Fibroblast of the conjunctiva (primary cell): ENCODE measurements around the gene CDK7.
"Not testable (repeated sequence)": the region's sequence is repeated elsewhere in the genome, so short reads cannot be mapped to it uniquely, and the experiment has no call there.

Source experiments
- DNase-seq: peaks from one replicate; pipeline ENCODE4 v3.0.0-alpha.2; 2010; ENCODE audit warnings: low read depth

Gene CDK7

GRCh38 chr5:69237877-69238276 lies 3.2 kb downstream of the CDK7 start:
- no peak for DNase-seq

- peak; percentile 53 for DNase-seq
Measured at GRCh38 chr5:69238760-69239251, 4.1 kb downstream of the CDK7 start.

GRCh38 chr5:69242215-69242927 lies 7.7 kb downstream of the CDK7 start:
- DNase-seq: no peak

GRCh38 chr5:69245031-69245430 lies 10.3 kb downstream of the CDK7 start:
- DNase-seq: no peak

GRCh38 chr5:69248019-69248418 lies 13.3 kb downstream of the CDK7 start:
- no peak for DNase-seq

- DNase-seq: no peak
Measured at GRCh38 chr5:69250593-69250992, 15.9 kb downstream of the CDK7 start.

GRCh38 chr5:69252437-69252836 lies 17.8 kb downstream of the CDK7 start:
- DNase-seq: no peak

- DNase-seq: not testable (repeated sequence)
Measured at GRCh38 chr5:69255940-69256339, 21.3 kb downstream of the CDK7 start.

- no peak for DNase-seq
Measured at GRCh38 chr5:69257577-69257976, 22.9 kb downstream of the CDK7 start.

GRCh38 chr5:69261034-69261433 lies 26.3 kb downstream of the CDK7 start:
- no peak for DNase-seq

GRCh38 chr5:69265931-69266330 lies 31.2 kb downstream of the CDK7 start:
- no peak for DNase-seq

- no peak for DNase-seq
Measured at GRCh38 chr5:69268899-69269298, 34.2 kb downstream of the CDK7 start.

GRCh38 chr5:69270840-69271239 lies 36.2 kb downstream of the CDK7 start:
- DNase-seq: no peak

GRCh38 chr5:69271376-69271775 lies 36.7 kb downstream of the CDK7 start:
- DNase-seq: no peak

- DNase-seq: no peak
Measured at GRCh38 chr5:69275563-69275962, 40.9 kb downstream of the CDK7 start.

GRCh38 chr5:69276422-69277174 lies 41.9 kb downstream of the CDK7 start:
- no peak for DNase-seq

- no peak for DNase-seq
Measured at GRCh38 chr5:69279517-69279916, 44.8 kb downstream of the CDK7 start.

- no peak for DNase-seq
Measured at GRCh38 chr5:69281114-69281513, 46.4 kb downstream of the CDK7 start.

GRCh38 chr5:69284203-69284602 lies 49.5 kb downstream of the CDK7 start:
- no peak for DNase-seq

GRCh38 chr5:69285448-69286116 lies 50.9 kb downstream of the CDK7 start:
- no peak for DNase-seq

- DNase-seq: no peak
Measured at GRCh38 chr5:69288069-69288468, 53.4 kb downstream of the CDK7 start.

GRCh38 chr5:69288688-69289087 lies 54.0 kb downstream of the CDK7 start:
- no peak for DNase-seq

- DNase-seq: no peak
Measured at GRCh38 chr5:69292306-69292705, 57.6 kb downstream of the CDK7 start.
